Measurements from ENCODE around the gene CISD3. TPM values are rescaled to one million over a fixed set of nuclear protein-coding genes. Genes with fewer than 3 reads are reported as not detected.

Gene CISD3, protein sequence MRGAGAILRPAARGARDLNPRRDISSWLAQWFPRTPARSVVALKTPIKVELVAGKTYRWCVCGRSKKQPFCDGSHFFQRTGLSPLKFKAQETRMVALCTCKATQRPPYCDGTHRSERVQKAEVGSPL
- total RNA-seq, result 10 to 100 TPM; 12.0 to 12.8 TPM
- 6.6 to 15.5 reads per million in 2 donors for total RNA-seq

GRCh38 chr17:38729886-38730525 is at the start of gene CISD3:
Gene CISD3, plus strand, starts transcription at chr17:38730341. Its CDS starts 18 bp downstream, at chr17:38730359.
- Mint-ChIP-seq H3K4me3 (peak within 1 kb of the TSS; percentile 99), H3K27ac (peak within 1 kb of the TSS; percentile 98), H3K27me3 (no peaks in the 10 kb centered on the region), H3K4me1 (peaks cover 54% of the 10 kb centered on the region), H3K36me3 (ENCODE audit: low read depth) (peaks cover 4% of the 10 kb centered on the region)
- H3K9me3 ChIP-seq (ENCODE audit: control insufficient read depth, low read length, poor library complexity, severe bottlenecking), result no peaks in the 10 kb centered on the region
- ATAC-seq (peak; percentile 85), DNase-seq (peak; percentile 86 to 92 (median 86))

DNA sequence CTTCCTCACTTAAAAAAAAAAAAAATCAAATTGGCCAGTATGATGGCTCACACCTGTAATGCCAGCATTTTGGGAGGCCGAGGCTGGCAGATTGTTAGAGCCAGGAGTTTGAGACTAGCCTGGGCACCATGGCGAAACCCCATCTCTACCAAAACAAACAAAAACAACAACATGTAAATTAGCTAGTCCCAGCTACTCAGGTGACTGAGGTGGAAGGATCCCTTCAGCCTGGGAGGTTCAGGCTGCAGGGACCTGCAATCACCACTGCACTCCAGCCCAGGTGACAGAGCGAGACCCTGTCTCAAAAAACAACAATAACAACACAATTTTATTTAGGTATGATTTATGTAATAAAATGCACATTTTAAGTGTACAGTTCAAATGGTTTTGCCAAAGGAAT is 49.0 kb upstream of the CISD3 start:
- peaks cover 4% of the 10 kb centered on the region for H3K36me3 Mint-ChIP-seq (ENCODE audit: low read depth)
- DNase-seq, result no peak
- ATAC-seq, result no peak
- H3K4me1 Mint-ChIP-seq, result peaks cover 4% of the 10 kb centered on the region
- H3K4me3 Mint-ChIP-seq, result no peak overlapping the region
- H3K27ac Mint-ChIP-seq, result no peak overlapping the region
- H3K27me3 Mint-ChIP-seq, result peaks cover 6% of the 10 kb centered on the region
- H3K9me3 ChIP-seq (ENCODE audit: control insufficient read depth, low read length, poor library complexity, severe bottlenecking), result no peaks in the 10 kb centered on the region

DNA sequence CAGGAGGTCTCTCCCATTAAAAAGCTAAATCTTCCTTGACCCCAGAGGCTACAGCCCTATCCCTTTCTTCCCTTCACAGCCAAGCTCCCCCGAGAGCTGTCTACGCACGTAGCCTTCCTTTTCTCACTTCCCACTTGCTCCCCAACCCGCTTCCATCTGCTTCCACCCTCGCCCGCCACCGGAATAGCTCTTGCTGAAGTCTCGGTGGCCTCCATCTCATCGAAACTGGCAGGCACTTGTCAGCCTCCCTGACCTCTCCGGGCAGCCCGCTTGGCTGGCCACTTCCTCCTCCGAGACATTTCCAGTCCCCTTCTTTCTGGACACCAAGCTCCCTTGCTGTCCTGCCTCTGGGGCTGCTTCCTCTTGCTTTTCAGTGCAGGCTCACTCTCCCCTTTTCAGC is 44.6 kb upstream of the CISD3 start:
- peaks cover 4% of the 10 kb centered on the region for H3K36me3 Mint-ChIP-seq (ENCODE audit: low read depth)
- peaks cover 15% of the 10 kb centered on the region for H3K27me3 Mint-ChIP-seq
- ATAC-seq (no peak), DNase-seq (no peak)
- peaks cover 7% of the 10 kb centered on the region for H3K4me1 Mint-ChIP-seq
- no peak overlapping the region for H3K4me3 Mint-ChIP-seq
- no peak overlapping the region for H3K27ac Mint-ChIP-seq
- no peaks in the 10 kb centered on the region for H3K9me3 ChIP-seq (ENCODE audit: control insufficient read depth, low read length, poor library complexity, severe bottlenecking)

DNA sequence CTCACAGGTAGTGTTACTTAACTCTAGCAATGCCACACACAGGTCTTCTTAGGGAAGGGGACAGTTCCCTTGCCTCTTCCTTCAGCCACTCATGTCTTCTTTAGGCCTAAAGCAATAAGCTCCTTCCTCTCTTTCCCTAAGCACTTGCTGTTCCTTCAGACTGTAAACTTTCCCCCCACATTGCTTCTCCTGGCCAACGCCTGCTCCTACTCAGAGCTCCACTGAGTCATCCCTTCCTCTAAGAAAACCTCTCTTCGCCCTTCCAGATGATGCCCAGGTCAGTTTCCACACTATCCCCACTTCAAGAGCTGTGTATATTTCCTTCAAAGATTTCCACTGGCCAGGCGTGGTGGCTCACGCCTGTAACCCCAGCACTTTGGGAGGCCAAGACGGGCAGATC is 42.9 kb upstream of the CISD3 start:
- no peak overlapping the region for H3K27ac Mint-ChIP-seq
- ATAC-seq, result no peak
- no peaks in the 10 kb centered on the region for H3K9me3 ChIP-seq (ENCODE audit: control insufficient read depth, low read length, poor library complexity, severe bottlenecking)
- H3K4me1 Mint-ChIP-seq, result peaks cover 7% of the 10 kb centered on the region
- peaks cover 24% of the 10 kb centered on the region for H3K27me3 Mint-ChIP-seq
- H3K4me3 Mint-ChIP-seq, result no peak overlapping the region
- DNase-seq, result no peak
- peaks cover 4% of the 10 kb centered on the region for H3K36me3 Mint-ChIP-seq (ENCODE audit: low read depth)

- peaks cover 5% of the 10 kb centered on the region for H3K36me3 Mint-ChIP-seq (ENCODE audit: low read depth)
- peak overlapping the region; percentile 86 for H3K27ac Mint-ChIP-seq
- DNase-seq (no peak), ATAC-seq (no peak)
- no peak overlapping the region for H3K4me3 Mint-ChIP-seq
- no peaks in the 10 kb centered on the region for H3K9me3 ChIP-seq (ENCODE audit: control insufficient read depth, low read length, poor library complexity, severe bottlenecking)
- peaks cover 6% of the 10 kb centered on the region for H3K4me1 Mint-ChIP-seq
- H3K27me3 Mint-ChIP-seq, result peaks cover 24% of the 10 kb centered on the region
Measured at GRCh38 chr17:38690386-38690785, 39.8 kb upstream of the CISD3 start.

DNA sequence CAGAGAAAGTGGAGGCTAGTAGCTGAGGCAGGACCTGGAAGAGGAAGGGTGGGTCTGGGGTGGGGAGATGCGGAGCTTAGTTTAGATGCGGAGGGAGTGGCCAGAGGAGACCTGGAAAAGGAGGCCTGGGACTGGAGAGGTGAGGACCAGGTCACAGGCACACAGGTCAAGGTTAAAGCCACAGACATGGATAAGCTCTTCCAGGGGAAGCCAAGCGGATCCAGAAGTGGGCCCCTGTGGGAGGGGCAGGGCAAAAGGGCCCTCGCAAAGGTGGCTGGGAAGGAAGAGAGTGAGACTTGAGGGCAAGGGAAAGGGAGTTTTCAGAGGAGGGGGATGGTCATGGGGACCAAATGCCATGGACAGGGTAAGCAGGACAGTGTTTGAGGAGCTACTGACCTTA is 39.0 kb upstream of the CISD3 start:
- no peak for ATAC-seq
- no peak for DNase-seq
- peak overlapping the region; percentile 86 for H3K27ac Mint-ChIP-seq
- H3K36me3 Mint-ChIP-seq (ENCODE audit: low read depth), result peaks cover 2% of the 10 kb centered on the region
- H3K27me3 Mint-ChIP-seq, result peaks cover 17% of the 10 kb centered on the region
- H3K4me1 Mint-ChIP-seq, result peaks cover 3% of the 10 kb centered on the region
- no peak overlapping the region for H3K4me3 Mint-ChIP-seq
- no peaks in the 10 kb centered on the region for H3K9me3 ChIP-seq (ENCODE audit: control insufficient read depth, low read length, poor library complexity, severe bottlenecking)

DNA sequence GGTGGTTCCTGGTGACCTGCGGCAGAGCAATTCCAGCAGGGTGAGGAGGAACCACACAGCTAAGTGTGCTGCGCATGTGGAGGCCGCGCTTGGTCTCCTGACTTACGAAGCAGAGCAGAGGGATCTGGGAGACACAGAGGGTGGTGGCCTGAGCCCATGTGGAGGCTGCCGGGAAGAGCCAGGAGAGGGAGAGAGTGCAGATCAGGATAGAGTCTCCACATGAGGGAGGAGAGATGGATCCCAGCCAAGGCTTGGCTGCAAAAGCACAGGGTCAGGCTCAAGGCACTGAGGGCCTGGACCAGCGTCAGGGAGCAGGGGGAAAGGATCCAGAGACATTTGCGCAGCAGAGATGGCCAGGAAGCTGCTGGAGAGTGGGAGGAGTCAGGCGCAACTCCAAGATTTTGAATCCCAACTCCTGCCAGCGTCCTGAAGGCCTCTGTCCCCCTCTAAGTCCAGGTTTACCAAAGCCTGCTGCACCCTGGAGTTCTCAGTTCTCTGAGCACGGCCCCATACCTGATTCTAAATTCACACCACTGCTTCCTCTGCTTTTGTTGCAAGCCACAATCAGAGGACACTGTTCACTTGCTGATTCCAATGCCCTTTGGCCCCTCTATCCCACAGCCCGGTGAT is 36.3 kb upstream of the CISD3 start:
- H3K9me3 ChIP-seq (ENCODE audit: control insufficient read depth, low read length, poor library complexity, severe bottlenecking), result no peaks in the 10 kb centered on the region
- ATAC-seq (no peak), DNase-seq (no peak)
- Mint-ChIP-seq H3K4me1 (peaks cover 15% of the 10 kb centered on the region), H3K4me3 (no peak overlapping the region), H3K27ac (peak overlapping the region; percentile 76), H3K36me3 (ENCODE audit: low read depth) (peaks cover 2% of the 10 kb centered on the region), H3K27me3 (peaks cover 9% of the 10 kb centered on the region)

- H3K4me3 Mint-ChIP-seq, result peak overlapping the region; percentile 71
- no peak for DNase-seq
- no peaks in the 10 kb centered on the region for H3K9me3 ChIP-seq (ENCODE audit: control insufficient read depth, low read length, poor library complexity, severe bottlenecking)
- peaks cover 4% of the 10 kb centered on the region for H3K36me3 Mint-ChIP-seq (ENCODE audit: low read depth)
- no peak for ATAC-seq
- no peaks in the 10 kb centered on the region for H3K27me3 Mint-ChIP-seq
- H3K4me1 Mint-ChIP-seq, result peaks cover 33% of the 10 kb centered on the region
- H3K27ac Mint-ChIP-seq, result peak overlapping the region; percentile 97
Measured at GRCh38 chr17:38697061-38697820, 32.9 kb upstream of the CISD3 start.

GRCh38 chr17:38698760-38699159 is 31.4 kb upstream of the CISD3 start:
- Mint-ChIP-seq H3K27me3 (no peaks in the 10 kb centered on the region), H3K4me1 (peaks cover 36% of the 10 kb centered on the region), H3K36me3 (ENCODE audit: low read depth) (peaks cover 2% of the 10 kb centered on the region), H3K27ac (peak overlapping the region; percentile 48), H3K4me3 (no peak overlapping the region)
- DNase-seq (no peak), ATAC-seq (no peak)
- H3K9me3 ChIP-seq (ENCODE audit: control insufficient read depth, low read length, poor library complexity, severe bottlenecking), result no peaks in the 10 kb centered on the region

GRCh38 chr17:38701504-38702165 is 28.5 kb upstream of the CISD3 start:
- peaks cover 48% of the 10 kb centered on the region for H3K4me1 Mint-ChIP-seq
- H3K4me3 Mint-ChIP-seq, result peak overlapping the region; percentile 88
- H3K27ac Mint-ChIP-seq, result peak overlapping the region; percentile 97
- DNase-seq (peak; percentile 33 to 61 (median 57)), ATAC-seq (peak; percentile 65)
- H3K9me3 ChIP-seq (ENCODE audit: control insufficient read depth, low read length, poor library complexity, severe bottlenecking), result no peaks in the 10 kb centered on the region
- H3K36me3 Mint-ChIP-seq (ENCODE audit: low read depth), result peaks cover 2% of the 10 kb centered on the region
- H3K27me3 Mint-ChIP-seq, result no peaks in the 10 kb centered on the region

GRCh38 chr17:38702166-38702915 is 27.8 kb upstream of the CISD3 start:
- H3K4me3 Mint-ChIP-seq, result peak overlapping the region; percentile 97
- no peaks in the 10 kb centered on the region for H3K27me3 Mint-ChIP-seq
- peak; percentile 52 for ATAC-seq
- peaks cover 2% of the 10 kb centered on the region for H3K36me3 Mint-ChIP-seq (ENCODE audit: low read depth)
- peak; percentile 60 to 77 (median 76) for DNase-seq
- no peaks in the 10 kb centered on the region for H3K9me3 ChIP-seq (ENCODE audit: control insufficient read depth, low read length, poor library complexity, severe bottlenecking)
- H3K4me1 Mint-ChIP-seq, result peaks cover 48% of the 10 kb centered on the region
- H3K27ac Mint-ChIP-seq, result peak overlapping the region; percentile 97

DNA sequence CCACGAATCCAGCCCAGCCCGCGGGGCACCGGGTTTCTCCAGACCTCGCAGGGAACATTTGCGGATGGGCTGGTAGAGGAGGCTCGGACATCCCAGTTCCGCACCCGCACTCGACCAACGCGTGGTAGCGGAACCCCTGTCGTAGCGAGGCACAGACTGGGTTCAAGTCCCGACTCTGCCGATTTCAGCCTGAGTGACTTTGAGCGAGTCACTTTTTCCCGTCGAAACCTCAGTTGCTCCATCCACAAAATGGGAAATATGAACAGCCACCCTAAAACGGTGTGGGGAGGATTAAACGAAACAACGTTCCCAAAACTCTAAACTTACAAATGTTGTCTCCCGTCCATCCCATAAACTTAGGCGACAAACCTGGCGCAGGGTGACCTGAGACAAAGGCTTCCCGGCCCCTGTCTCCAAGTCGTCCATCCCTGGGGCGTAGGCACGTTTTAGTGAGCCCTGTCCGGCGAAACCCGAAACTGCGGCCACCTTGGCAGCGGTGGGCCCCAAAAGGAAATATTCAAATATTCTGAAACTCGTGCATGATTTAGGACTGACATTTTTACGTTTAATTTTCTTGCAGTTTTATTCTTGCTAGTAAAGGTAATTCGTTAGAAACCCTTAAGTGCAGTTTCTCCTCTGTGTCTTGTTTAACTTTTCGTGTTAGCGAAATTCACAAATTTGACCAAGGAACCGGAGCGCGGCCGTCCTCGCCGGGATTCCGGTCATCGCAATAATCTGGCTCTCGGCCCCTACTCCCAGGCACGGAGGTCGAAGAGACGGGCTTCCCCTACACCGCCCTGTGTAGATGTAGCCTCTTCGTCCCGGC is 27.0 kb upstream of the CISD3 start:
- H3K4me3 Mint-ChIP-seq, result peak overlapping the region; percentile 97
- peak overlapping the region; percentile 97 for H3K27ac Mint-ChIP-seq
- no peaks in the 10 kb centered on the region for H3K9me3 ChIP-seq (ENCODE audit: control insufficient read depth, low read length, poor library complexity, severe bottlenecking)
- H3K27me3 Mint-ChIP-seq, result no peaks in the 10 kb centered on the region
- ATAC-seq, result no peak
- DNase-seq, result no peak
- peaks cover 2% of the 10 kb centered on the region for H3K36me3 Mint-ChIP-seq (ENCODE audit: low read depth)
- peaks cover 50% of the 10 kb centered on the region for H3K4me1 Mint-ChIP-seq

All from T-helper 17 cell (primary cell).